Measurements from ENCODE around the gene SHOX.

The SHOX gene

GRCh38 chrX:633043-633984 is 2.7 kb downstream of the SHOX start:
- no peaks in the 10 kb centered on the region for H3K4me1 ChIP-seq (ENCODE audit: control insufficient read depth, low read depth, low read length)
- H3K27ac ChIP-seq (ENCODE audit: low read length), result no peak overlapping the region
- H3K27me3 ChIP-seq (ENCODE audit: control insufficient read depth, insufficient read depth, low read length), result peaks cover 95% of the 10 kb centered on the region
- no peaks in the 10 kb centered on the region for H3K36me3 ChIP-seq (ENCODE audit: control insufficient read depth, low read depth, low read length)
- H3K9me3 ChIP-seq (ENCODE audit: control insufficient read depth, low read depth, low read length), result peaks cover 4% of the 10 kb centered on the region
- no peak overlapping the region for H3K9ac ChIP-seq (ENCODE audit: low read length)
- no peak overlapping the region for H3K4me3 ChIP-seq (ENCODE audit: low read length)

GRCh38 chrX:633985-634958 is 3.7 kb downstream of the SHOX start:
- Histone ChIP-seq H3K9me3 (ENCODE audit: control insufficient read depth, low read depth, low read length) (peaks cover 1% of the 10 kb centered on the region), H3K27me3 (ENCODE audit: control insufficient read depth, insufficient read depth, low read length) (peaks cover 95% of the 10 kb centered on the region), H3K4me1 (ENCODE audit: control insufficient read depth, low read depth, low read length) (no peaks in the 10 kb centered on the region), H3K36me3 (ENCODE audit: control insufficient read depth, low read depth, low read length) (no peaks in the 10 kb centered on the region), H3K4me3 (ENCODE audit: low read length) (no peak overlapping the region), H3K27ac (ENCODE audit: low read length) (no peak overlapping the region), H3K9ac (ENCODE audit: low read length) (no peak overlapping the region)

DNA sequence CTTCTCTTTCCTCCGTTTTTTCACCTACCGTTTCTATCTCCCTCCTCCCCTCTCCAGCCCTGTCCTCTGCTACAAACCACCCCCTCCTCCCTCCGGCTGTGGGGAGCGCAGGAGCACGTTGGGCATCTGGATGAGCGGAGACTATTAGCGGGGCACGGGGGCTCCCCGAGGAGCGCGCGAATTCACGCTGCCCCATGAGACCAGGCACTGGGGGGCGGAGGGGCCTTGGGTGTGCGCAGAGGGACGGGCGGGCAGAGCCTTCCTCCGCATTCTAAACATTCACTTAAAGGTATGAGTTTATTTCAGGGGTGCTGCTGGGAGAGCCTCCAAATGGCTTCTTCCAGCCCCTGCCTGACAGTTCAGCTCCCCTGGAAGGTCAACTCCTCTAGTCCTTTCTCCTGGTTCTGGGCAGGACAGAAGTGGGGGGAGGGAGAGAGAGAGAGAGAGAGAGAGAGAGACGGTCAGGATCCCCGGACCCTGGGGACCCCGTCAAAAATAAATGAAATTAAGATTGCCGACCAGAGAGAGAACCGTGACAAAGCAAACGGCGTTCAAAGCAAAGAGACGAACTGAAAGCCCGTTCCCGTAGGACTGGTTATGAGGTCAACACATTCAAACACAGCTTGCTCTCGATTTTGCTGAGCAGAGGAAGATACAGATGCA is 5.0 kb downstream of the SHOX start:
- H3K36me3 ChIP-seq (ENCODE audit: control insufficient read depth, low read depth, low read length), result no peaks in the 10 kb centered on the region
- no peaks in the 10 kb centered on the region for H3K9me3 ChIP-seq (ENCODE audit: control insufficient read depth, low read depth, low read length)
- peak overlapping the region; percentile 35 for H3K4me3 ChIP-seq (ENCODE audit: low read length)
- H3K9ac ChIP-seq (ENCODE audit: low read length), result no peak overlapping the region
- peaks cover 95% of the 10 kb centered on the region for H3K27me3 ChIP-seq (ENCODE audit: control insufficient read depth, insufficient read depth, low read length)
- H3K4me1 ChIP-seq (ENCODE audit: control insufficient read depth, low read depth, low read length), result no peaks in the 10 kb centered on the region
- no peak overlapping the region for H3K27ac ChIP-seq (ENCODE audit: low read length)

DNA sequence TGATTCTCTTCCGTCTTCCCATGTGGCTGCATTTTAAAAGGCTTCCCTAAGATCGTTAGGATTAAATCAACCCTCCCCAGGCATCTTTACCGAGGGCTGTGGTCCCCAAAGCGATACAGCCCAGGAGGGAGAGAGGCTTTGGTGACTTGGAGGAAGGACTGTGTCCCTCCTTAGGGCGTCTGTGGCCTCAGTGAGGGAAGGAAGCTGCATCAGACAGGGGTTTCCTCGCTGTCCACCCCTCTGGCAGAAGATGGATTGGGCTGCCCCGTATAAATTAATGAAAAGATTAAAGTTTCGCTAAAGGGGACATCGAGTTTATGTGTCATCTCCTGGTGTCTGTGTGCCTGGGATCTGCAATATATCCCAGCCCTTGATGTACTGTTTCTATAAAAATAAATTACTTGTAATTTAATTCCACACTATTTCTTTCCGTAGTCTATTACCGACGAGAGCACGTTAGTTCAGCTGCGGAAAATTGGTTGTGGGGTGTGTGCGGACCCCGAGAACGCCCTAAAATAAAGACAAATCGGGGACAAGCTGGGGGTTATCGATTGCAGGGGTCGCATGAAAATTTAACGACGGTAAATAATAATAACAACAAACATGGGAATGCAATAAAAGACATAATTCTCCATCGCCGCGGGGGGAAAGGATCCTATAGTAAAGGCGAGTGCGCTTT is 6.5 kb downstream of the SHOX start:
- Histone ChIP-seq H3K9me3 (ENCODE audit: control insufficient read depth, low read depth, low read length) (no peaks in the 10 kb centered on the region), H3K36me3 (ENCODE audit: control insufficient read depth, low read depth, low read length) (no peaks in the 10 kb centered on the region), H3K4me3 (ENCODE audit: low read length) (no peak overlapping the region), H3K4me1 (ENCODE audit: control insufficient read depth, low read depth, low read length) (no peaks in the 10 kb centered on the region), H3K9ac (ENCODE audit: low read length) (no peak overlapping the region), H3K27ac (ENCODE audit: low read length) (no peak overlapping the region), H3K27me3 (ENCODE audit: control insufficient read depth, insufficient read depth, low read length) (peaks cover 95% of the 10 kb centered on the region)

GRCh38 chrX:637660-638481 is 7.3 kb downstream of the SHOX start:
- no peak overlapping the region for H3K9ac ChIP-seq (ENCODE audit: low read length)
- H3K4me1 ChIP-seq (ENCODE audit: control insufficient read depth, low read depth, low read length), result no peaks in the 10 kb centered on the region
- no peaks in the 10 kb centered on the region for H3K9me3 ChIP-seq (ENCODE audit: control insufficient read depth, low read depth, low read length)
- H3K4me3 ChIP-seq (ENCODE audit: low read length), result no peak overlapping the region
- peaks cover 95% of the 10 kb centered on the region for H3K27me3 ChIP-seq (ENCODE audit: control insufficient read depth, insufficient read depth, low read length)
- H3K36me3 ChIP-seq (ENCODE audit: control insufficient read depth, low read depth, low read length), result no peaks in the 10 kb centered on the region
- no peak overlapping the region for H3K27ac ChIP-seq (ENCODE audit: low read length)

DNA sequence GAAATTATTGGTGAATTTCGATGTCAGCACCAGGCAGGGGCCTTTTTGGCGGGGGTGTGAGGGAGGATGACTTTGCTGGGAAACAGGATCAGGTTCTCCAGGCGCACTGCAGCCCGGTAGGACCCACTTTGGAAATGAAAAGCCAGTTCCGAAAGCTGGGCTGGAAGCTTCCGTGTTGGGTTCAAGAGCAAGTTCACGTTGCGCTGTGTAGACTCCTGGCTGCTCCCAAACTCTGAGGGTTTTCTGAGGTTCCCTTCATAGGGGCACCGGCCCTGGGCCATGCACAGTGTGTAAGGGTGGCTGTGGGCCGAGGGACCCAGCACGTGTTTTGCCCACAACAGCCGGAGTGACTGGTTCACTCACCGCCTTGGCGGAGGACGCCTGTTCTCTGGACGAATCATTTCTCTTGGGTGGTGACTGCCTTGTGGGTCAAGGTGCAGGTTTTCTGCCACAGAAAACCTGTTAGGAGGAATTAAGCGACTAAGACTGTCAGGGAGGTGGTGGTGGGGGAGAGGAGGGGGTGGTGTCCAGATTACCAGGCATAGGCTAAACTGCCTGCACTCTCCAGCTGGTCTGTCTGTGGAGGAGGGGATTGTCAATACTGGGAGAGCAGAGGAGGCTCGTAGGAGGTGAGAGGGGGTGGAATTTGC is 8.0 kb downstream of the SHOX start:
- H3K9me3 ChIP-seq (ENCODE audit: control insufficient read depth, low read depth, low read length), result no peaks in the 10 kb centered on the region
- no peak overlapping the region for H3K9ac ChIP-seq (ENCODE audit: low read length)
- H3K4me1 ChIP-seq (ENCODE audit: control insufficient read depth, low read depth, low read length), result no peaks in the 10 kb centered on the region
- no peak overlapping the region for H3K27ac ChIP-seq (ENCODE audit: low read length)
- no peaks in the 10 kb centered on the region for H3K36me3 ChIP-seq (ENCODE audit: control insufficient read depth, low read depth, low read length)
- peaks cover 95% of the 10 kb centered on the region for H3K27me3 ChIP-seq (ENCODE audit: control insufficient read depth, insufficient read depth, low read length)
- no peak overlapping the region for H3K4me3 ChIP-seq (ENCODE audit: low read length)

GRCh38 chrX:639151-639550 is 8.6 kb downstream of the SHOX start:
- Histone ChIP-seq H3K4me1 (ENCODE audit: control insufficient read depth, low read depth, low read length) (no peaks in the 10 kb centered on the region), H3K9ac (ENCODE audit: low read length) (no peak overlapping the region), H3K36me3 (ENCODE audit: control insufficient read depth, low read depth, low read length) (no peaks in the 10 kb centered on the region), H3K4me3 (ENCODE audit: low read length) (no peak overlapping the region), H3K9me3 (ENCODE audit: control insufficient read depth, low read depth, low read length) (no peaks in the 10 kb centered on the region), H3K27ac (ENCODE audit: low read length) (no peak overlapping the region), H3K27me3 (ENCODE audit: control insufficient read depth, insufficient read depth, low read length) (peaks cover 95% of the 10 kb centered on the region)

DNA sequence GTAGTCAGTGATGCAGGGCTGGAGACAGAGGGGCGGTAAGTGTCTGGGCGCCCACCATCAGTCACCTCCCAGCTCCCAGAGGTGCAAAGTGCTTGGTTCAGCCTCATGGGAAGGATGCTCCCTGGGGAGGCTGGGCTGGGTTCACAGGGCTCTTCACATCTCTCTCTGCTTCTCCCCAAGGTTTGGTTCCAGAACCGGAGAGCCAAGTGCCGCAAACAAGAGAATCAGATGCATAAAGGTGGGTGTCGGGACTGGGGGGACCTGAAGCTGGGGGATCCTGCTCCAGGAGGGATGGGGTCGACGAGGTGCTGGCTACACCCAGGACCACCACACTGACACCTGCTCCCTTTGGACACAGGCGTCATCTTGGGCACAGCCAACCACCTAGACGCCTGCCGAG is 10.1 kb downstream of the SHOX start:
- Histone ChIP-seq H3K27ac (ENCODE audit: low read length) (no peak overlapping the region), H3K36me3 (ENCODE audit: control insufficient read depth, low read depth, low read length) (no peaks in the 10 kb centered on the region), H3K27me3 (ENCODE audit: control insufficient read depth, insufficient read depth, low read length) (peaks cover 95% of the 10 kb centered on the region), H3K4me1 (ENCODE audit: control insufficient read depth, low read depth, low read length) (no peaks in the 10 kb centered on the region), H3K9ac (ENCODE audit: low read length) (no peak overlapping the region), H3K9me3 (ENCODE audit: control insufficient read depth, low read depth, low read length) (no peaks in the 10 kb centered on the region), H3K4me3 (ENCODE audit: low read length) (no peak overlapping the region)

DNA sequence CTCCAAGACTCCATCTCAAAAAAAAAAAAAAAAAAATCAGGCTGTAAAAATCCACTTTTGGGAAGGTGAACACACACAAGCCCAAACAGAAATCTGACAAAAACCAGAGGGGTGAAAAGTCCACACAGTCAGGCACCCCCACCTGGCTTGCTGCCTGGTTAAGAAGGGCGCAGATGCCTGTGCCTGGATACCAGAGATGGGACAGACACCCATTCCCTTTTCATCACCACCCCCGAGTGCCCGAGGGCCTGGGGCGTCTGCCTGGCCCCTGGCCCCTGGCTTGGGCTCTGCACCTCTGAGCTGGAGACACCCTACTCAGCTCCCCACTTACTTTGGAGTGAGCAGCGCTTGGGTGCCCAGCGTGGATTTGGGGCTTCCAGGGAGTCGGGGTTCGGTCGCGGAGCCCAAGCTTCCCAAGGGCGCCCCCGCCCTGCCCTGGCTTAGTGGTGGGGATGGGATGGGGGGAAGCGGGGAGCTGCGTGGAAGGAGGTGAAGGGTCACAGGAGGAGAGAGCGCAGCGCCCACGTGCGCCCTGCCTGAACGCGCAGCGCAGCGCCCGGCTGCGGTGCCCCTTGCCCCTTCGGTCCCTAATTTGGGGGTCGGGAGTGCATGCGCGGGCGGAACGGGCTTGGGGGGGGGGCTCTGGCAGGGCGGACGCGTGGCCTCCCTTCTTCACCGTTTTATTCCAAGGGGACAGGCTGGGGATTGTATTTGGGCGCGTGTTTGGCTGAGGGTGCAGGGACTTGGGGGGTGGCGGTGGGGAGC is 11.3 kb downstream of the SHOX start:
- Histone ChIP-seq H3K4me1 (ENCODE audit: control insufficient read depth, low read depth, low read length) (no peaks in the 10 kb centered on the region), H3K27me3 (ENCODE audit: control insufficient read depth, insufficient read depth, low read length) (peaks cover 98% of the 10 kb centered on the region), H3K4me3 (ENCODE audit: low read length) (no peak overlapping the region)

More for the DNA sequence above, 11.3 kb downstream of the SHOX start:
- Histone ChIP-seq H3K27ac (ENCODE audit: low read length) (no peak overlapping the region), H3K9me3 (ENCODE audit: control insufficient read depth, low read depth, low read length) (no peaks in the 10 kb centered on the region), H3K36me3 (ENCODE audit: control insufficient read depth, low read depth, low read length) (no peaks in the 10 kb centered on the region), H3K9ac (ENCODE audit: low read length) (no peak overlapping the region)

Data from iPS-18a (cell line).